PC-3 (cell line): ENCODE data around the gene ARFIP1. TPM values are rescaled to one million over a fixed set of nuclear protein-coding genes. Genes with fewer than 3 reads are reported as not detected.

Experiments used
- ATAC-seq: fragments of 200-7000 bp; cut with Tn5 transposase; 2 replicates; pipeline ENCODE4 v1.9.1; 2020; ENCODE audit warnings: mild to moderate bottlenecking, moderate library complexity
- BruUV-seq: library from RNA; stranded (reverse); fragments of 400-500 nt; replicated peaks from 2 replicates; lab custom pipeline; 2021; lab: Mats Ljungman, UMichigan
- CTCF ChIA-PET: fragments of 300-600 bp; sonication (Branson Sonifier 250); formaldehyde crosslinking; loops from one replicate; lab custom pipeline; 2022; ENCODE audit warnings: antibody characterized with exemption; lab: Charles Lee
- POLR2A ChIA-PET: fragments of 300-600 bp; sonication (Branson Sonifier 250); formaldehyde crosslinking; loops from one replicate; lab custom pipeline; 2022; ENCODE audit warnings: antibody characterized with exemption; ENCODE audit not compliant: unreplicated experiment; lab: Charles Lee
- DNase-seq: peaks from one replicate; pipeline ENCODE4 v3.0.0-alpha.2; 2015
- H2AFZ ChIP-seq: fragments of 300-600 bp; sonication (generic); 2 replicates; pipeline ENCODE4 v1.6.0; 2016; ENCODE audit warnings: antibody characterized with exemption, low read length
- H3F3A ChIP-seq: fragments of 300-600 bp; sonication (generic); one replicate; pipeline ENCODE4 v1.6.0; 2017; ENCODE audit warnings: antibody characterized with exemption, low read length, control low read depth, mild to moderate bottlenecking; ENCODE audit not compliant: unreplicated experiment
- H3K27ac ChIP-seq: fragments of 300-600 bp; sonication (generic); 2 replicates; pipeline ENCODE4 v1.5.1; 2016; ENCODE audit warnings: mild to moderate bottlenecking, low read length
- H3K27me3 ChIP-seq: fragments of 300-600 bp; sonication (generic); 2 replicates; pipeline ENCODE4 v1.6.1; 2016; ENCODE audit warnings: low read length, mixed read lengths
- H3K36me3 ChIP-seq: fragments of 300-600 bp; sonication (generic); 2 replicates; pipeline ENCODE4 v1.6.1; 2016; ENCODE audit warnings: low read depth, mixed run types, low read length, mixed read lengths
- H3K4me1 ChIP-seq: fragments of 300-600 bp; sonication (generic); 2 replicates; pipeline ENCODE4 v1.5.1; 2016; ENCODE audit warnings: low read length; ENCODE audit not compliant: insufficient read depth
- H3K4me2 ChIP-seq: fragments of 300-600 bp; sonication (generic); 2 replicates; pipeline ENCODE4 v1.6.0; 2016; ENCODE audit warnings: low read length
- H3K4me3 ChIP-seq: fragments of 300-600 bp; sonication (generic); 2 replicates; pipeline ENCODE4 v1.5.1; 2016; ENCODE audit warnings: mild to moderate bottlenecking, low read length, mixed read lengths
- H3K79me2 ChIP-seq: fragments of 300-600 bp; sonication (generic); 2 replicates; pipeline ENCODE4 v1.6.1; 2017; ENCODE audit warnings: low read length, mixed read lengths
- H3K9ac ChIP-seq: fragments of 300-600 bp; sonication (generic); 2 replicates; pipeline ENCODE4 v1.6.0; 2016; ENCODE audit warnings: mild to moderate bottlenecking, low read length
- H3K9me2 ChIP-seq: fragments of 300-600 bp; sonication (generic); replicated peaks from 2 replicates; pipeline ENCODE4 v1.6.1; 2016; ENCODE audit warnings: mixed run types, low read length, mixed read lengths
- H3K9me3 ChIP-seq: fragments of 300-600 bp; sonication (generic); 2 replicates; pipeline ENCODE4 v1.6.1; 2016; ENCODE audit warnings: low read length, mixed read lengths
- H4K20me1 ChIP-seq: fragments of 300-600 bp; sonication (generic); 2 replicates; pipeline ENCODE4 v1.6.1; 2016; ENCODE audit warnings: low read length, mixed read lengths
- EZH2 ChIP-seq: fragments of 300-600 bp; sonication (generic); IDR thresholded peaks from one replicate; pipeline ENCODE4 v1.6.1; 2017; ENCODE audit warnings: antibody characterized with exemption, mild to moderate bottlenecking, low read length; ENCODE audit not compliant: unreplicated experiment
- EZH2phosphoT487 ChIP-seq: fragments of 300-600 bp; sonication (generic); IDR thresholded peaks from 2 replicates; pipeline ENCODE4 v1.6.1; 2018; ENCODE audit warnings: mild to moderate bottlenecking, antibody characterized with exemption, low read length, borderline replicate concordance
- intact Hi-C: fragments of 100-400 bp; cut with micrococcal nuclease; formaldehyde crosslinking; loops from 2 replicates; pipeline ENCODE4 v1.9.0; 2023
- total RNA-seq: library from RNA; depleted of rRNA; stranded (reverse); fragments of >200 nt; gene quantifications from 2 replicates; pipeline ENCODE4 v1.2.3, GENCODE V29; 2014
- TF ChIP-seq, protein P1 (sequence below): fragments of 300-600 bp; sonication (generic); conservative IDR thresholded peaks from 2 replicates; pipeline ENCODE4 v1.5.1; 2017; ENCODE audit warnings: antibody characterized with exemption, low read depth, mild to moderate bottlenecking, low read length

The ARFIP1 gene
- total RNA-seq, 1 experiment from 2014 or later = 23.5 TPM

DNA sequence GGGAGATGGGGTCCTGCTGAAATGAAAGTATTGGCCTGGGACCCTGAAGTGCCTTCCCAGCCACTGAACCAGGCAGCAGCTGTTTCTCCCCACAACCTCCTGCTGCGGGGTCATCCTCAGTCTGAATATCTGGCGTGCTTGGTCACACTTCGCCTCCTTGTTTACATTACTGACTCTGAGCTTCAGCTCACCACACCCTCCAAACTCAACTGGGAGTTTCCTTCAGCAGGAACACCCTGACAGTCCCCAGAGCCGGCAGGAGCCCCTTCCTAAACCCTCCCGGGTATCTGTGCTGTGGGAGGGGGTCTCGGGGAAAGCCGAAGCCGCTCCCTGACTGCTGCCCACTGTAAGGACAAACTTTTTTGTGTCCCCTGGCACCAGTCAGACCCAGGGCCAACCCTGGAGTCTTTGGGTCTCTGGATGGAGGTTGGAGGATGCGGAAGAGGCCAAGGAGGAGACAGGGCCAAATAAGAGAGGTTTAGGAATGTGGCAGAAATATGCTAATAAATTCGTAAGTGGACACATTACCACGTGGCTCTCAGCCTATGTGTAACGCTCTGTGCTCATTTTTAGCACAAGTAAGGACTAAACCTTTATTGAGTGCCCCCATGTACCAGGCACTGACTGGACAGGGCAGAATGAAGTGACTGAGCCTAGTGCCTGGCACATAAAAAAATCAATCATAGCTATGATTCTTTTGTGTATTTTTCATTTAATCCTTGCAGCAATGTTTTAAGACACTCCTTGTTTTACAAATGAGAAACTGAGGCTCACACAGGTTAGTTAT is 177.1 kb downstream of the ARFIP1 start:
- Histone ChIP-seq H3K27ac (no peak overlapping the region), H3K9me2 (no peaks in the 10 kb centered on the region), H3K36me3 (no peaks in the 10 kb centered on the region), H3K9me3 (no peaks in the 10 kb centered on the region), H4K20me1 (no peaks in the 10 kb centered on the region), H3K4me1 (peaks cover 3% of the 10 kb centered on the region), H3K4me3 (no peak overlapping the region), H3K27me3 (no peaks in the 10 kb centered on the region), H3K79me2 (no peaks in the 10 kb centered on the region), H3F3A (no peaks in the 10 kb centered on the region), H3K9ac (no peak overlapping the region), H3K4me2 (no peak overlapping the region), H2AFZ (no peak overlapping the region)
- ChIA-PET CTCF (no interaction called here), POLR2A (no interaction called here)
- ATAC-seq (peak; percentile 22; the same call in 1 of the 2 replicates), DNase-seq (no peak)
- intact Hi-C loops = no loop called here
- TF ChIP-seq EZH2 = no peak
- TF ChIP-seq, protein P1, sequence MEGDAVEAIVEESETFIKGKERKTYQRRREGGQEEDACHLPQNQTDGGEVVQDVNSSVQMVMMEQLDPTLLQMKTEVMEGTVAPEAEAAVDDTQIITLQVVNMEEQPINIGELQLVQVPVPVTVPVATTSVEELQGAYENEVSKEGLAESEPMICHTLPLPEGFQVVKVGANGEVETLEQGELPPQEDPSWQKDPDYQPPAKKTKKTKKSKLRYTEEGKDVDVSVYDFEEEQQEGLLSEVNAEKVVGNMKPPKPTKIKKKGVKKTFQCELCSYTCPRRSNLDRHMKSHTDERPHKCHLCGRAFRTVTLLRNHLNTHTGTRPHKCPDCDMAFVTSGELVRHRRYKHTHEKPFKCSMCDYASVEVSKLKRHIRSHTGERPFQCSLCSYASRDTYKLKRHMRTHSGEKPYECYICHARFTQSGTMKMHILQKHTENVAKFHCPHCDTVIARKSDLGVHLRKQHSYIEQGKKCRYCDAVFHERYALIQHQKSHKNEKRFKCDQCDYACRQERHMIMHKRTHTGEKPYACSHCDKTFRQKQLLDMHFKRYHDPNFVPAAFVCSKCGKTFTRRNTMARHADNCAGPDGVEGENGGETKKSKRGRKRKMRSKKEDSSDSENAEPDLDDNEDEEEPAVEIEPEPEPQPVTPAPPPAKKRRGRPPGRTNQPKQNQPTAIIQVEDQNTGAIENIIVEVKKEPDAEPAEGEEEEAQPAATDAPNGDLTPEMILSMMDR = no peak
- TF ChIP-seq EZH2phosphoT487 = no peak
- no TSS peak for BruUV-seq

DNA sequence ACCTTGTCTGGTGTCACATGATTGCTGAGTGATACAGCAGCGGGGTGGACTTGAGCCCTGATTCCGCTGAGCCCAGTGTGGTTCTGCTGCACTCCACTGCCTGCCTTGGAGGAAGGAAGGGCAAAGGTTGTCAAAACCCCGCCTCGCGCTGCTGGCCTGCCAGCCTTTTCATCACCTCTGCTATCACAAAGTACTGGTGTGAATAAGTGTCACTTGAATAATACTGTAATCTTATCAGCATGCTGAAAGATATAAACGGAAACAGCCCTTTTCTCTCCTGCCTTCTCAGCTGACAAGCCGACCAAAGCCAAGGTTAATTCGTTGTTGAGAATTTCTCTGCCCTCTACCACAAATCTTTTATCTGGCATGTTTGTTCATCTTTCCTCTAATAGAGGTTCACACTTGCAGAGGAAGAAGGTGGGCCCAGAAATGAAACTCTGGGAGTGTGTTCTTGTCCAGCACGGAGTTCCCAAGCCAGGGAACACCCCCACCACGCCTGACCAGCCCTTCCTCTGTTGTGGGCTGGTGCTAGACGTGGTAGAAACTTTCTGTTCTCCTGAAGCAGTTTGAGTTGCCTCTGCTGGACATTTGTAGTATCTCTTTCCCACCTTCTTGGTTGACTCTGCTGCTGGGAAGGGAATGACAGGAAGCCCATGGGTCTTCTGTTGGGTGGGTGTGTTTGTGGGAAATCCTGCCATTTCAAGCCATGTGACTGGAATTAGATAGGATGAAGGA is 177.8 kb downstream of the ARFIP1 start:
- no TSS peak for BruUV-seq
- no peak for ATAC-seq
- Histone ChIP-seq H3K4me3 (no peak overlapping the region), H2AFZ (no peak overlapping the region), H4K20me1 (no peaks in the 10 kb centered on the region), H3K79me2 (no peaks in the 10 kb centered on the region), H3K4me2 (no peak overlapping the region), H3K27me3 (no peaks in the 10 kb centered on the region), H3K9me3 (no peaks in the 10 kb centered on the region), H3K4me1 (no peaks in the 10 kb centered on the region; the same call in 1 of the 2 replicates), H3K9ac (no peak overlapping the region), H3K36me3 (no peaks in the 10 kb centered on the region), H3F3A (no peaks in the 10 kb centered on the region), H3K9me2 (no peaks in the 10 kb centered on the region), H3K27ac (no peak overlapping the region)
- CTCF ChIA-PET = no interaction called here
- POLR2A ChIA-PET = no interaction called here
- intact Hi-C loops = no loop called here
- TF ChIP-seq EZH2 = no peak
- TF ChIP-seq EZH2phosphoT487 = no peak
- TF ChIP-seq, protein P1 = no peak
- DNase-seq = no peak

DNA sequence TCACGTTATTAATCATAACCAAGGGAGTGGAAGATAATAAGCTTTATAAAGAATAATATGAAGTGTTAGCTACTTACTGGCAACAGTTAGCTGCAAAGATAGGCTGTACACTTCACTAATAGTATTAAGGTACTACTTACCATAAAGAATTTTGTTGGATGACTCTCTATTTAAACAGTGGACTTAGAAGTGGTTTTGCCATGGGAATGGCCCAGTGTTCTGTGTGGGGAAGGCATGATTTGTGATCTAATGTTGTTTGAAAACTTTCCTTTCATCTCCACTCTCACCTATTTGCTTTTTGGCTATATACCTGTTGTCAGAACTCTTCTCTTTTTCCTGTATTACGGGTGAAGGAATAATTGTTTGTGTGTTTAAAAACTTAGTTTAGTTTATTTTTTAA is 179.3 kb downstream of the ARFIP1 start:
- Histone ChIP-seq H3K9me3 (no peaks in the 10 kb centered on the region), H3K27ac (no peak overlapping the region), H3K9me2 (no peaks in the 10 kb centered on the region), H3K4me2 (no peak overlapping the region), H3F3A (no peaks in the 10 kb centered on the region), H2AFZ (no peak overlapping the region), H4K20me1 (no peaks in the 10 kb centered on the region), H3K4me3 (no peak overlapping the region), H3K9ac (no peak overlapping the region), H3K27me3 (no peaks in the 10 kb centered on the region), H3K79me2 (no peaks in the 10 kb centered on the region), H3K4me1 (no peaks in the 10 kb centered on the region), H3K36me3 (no peaks in the 10 kb centered on the region)
- intact Hi-C loops = no loop called here
- ChIA-PET CTCF (no interaction called here), POLR2A (no interaction called here)
- BruUV-seq = no TSS peak
- TF ChIP-seq EZH2phosphoT487 (no peak), EZH2 (no peak)
- TF ChIP-seq, protein P1 = no peak
- DNase-seq (no peak), ATAC-seq (peak; percentile 24; the same call in 1 of the 2 replicates)
